HG02759 (cell line): ENCODE measurements around the gene TLE3.

Experiments used
- ATAC-seq: cut with Tn5 transposase; IDR thresholded peaks from one replicate; pipeline ENCODE4 v1.9.1; 2021; ENCODE audit warnings: mild to moderate bottlenecking, moderate library complexity; ENCODE audit not compliant: unreplicated experiment

The TLE3 gene

DNA sequence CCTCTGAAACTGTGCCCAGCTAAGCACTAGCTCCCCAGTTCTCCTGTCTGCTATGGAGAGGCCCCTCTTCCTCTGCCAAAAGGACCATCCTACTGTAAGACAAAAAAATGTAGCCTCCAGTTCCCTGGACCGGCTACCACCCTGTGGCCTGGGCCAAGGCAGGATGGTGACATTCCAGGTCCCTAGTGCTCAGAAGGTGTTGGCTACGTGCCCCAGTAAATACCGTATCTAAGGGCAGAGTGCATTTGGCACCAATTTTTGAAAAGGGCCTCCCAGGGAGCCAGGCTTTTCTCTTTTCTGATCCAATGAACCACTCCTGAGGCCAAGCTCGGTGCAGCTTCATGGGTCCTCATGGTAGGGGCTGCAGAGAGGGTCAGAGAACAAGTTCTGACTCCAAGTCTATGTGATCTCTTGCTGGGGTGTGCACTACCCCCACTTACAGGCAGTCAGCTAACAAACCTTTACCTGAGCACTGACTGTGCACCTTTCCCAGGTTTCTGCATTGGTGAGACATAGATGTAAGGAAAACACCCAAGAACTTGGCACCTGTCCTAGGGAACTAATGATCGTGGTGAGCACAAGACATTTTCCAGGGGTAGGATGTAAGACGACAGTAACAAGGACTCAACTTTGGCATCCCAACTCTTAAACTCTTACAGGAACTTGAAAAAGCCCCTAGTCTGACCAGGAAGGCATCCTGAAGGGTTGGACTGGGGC is 32.6 kb downstream of the TLE3 start:
- no peak for ATAC-seq

DNA sequence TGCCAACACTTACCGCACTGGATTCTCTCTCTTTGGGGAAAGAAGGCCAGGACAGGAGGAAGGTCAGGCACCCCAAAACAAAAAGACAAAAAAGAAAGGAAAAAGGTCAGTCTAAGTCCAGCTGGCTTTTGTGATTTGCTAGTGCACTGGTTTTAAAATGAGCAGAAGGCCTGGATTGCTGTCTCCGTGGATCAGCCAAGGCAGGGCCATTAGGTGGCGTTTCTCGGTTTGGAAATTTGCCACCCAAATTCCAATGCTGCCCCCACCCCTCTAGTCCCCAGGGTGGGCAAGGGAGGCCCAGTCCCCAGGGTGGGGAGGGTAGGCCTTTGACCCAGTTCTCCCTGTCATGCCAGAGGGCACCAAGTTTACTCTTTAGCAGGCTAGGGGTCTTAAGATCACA is 33.3 kb downstream of the TLE3 start:
- no peak for ATAC-seq

DNA sequence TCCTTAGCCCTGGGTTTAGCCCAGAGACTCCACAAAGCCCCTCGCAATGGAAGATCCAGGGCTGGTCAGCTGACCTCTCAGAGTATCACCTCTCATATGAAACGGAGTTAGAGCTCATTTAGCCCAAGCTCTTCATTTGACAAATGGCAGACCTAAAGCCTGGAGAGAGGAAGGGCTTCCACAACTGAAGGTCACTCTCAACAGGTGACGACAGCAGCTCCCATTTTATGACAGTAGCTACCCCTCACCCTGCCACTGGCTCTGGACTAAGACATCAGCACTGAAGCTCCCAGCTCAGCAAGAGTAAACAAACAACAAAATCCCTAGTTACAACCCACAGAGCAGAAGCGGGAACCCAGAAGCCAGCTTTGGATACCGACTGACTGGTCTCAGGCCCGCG is 33.7 kb downstream of the TLE3 start:
- no peak for ATAC-seq

DNA sequence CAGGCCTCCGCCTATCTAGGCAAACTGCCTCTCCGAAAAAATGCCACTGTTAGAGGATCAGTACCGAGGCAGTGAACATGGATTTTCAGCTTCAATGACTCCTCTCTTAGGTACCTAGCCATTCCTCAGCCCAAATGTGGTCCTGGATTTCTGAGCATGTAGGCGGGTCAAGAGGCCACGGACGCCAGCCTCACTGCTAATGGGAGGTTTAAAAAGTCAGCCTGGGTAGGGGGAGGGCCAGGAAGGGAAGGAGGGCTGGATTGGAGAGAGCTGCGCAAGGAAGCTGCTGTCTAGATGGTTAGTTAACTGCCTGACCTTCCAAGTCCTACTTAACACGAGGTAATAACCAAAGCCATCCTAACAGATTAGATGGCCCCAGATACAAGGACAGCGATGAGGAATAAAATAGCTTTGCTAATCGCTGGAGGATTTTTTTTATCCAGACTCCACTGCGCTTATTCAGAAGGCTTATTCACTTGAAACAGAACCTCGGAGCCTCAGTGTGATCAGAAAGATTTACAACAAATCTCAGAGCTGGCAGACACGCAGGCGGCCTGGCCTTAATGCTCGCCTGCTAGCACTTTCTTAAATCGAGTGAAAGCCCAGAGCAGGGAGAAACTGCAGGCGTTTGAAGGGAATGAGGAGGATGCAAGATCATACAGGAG is 34.3 kb downstream of the TLE3 start:
- no peak for ATAC-seq

DNA sequence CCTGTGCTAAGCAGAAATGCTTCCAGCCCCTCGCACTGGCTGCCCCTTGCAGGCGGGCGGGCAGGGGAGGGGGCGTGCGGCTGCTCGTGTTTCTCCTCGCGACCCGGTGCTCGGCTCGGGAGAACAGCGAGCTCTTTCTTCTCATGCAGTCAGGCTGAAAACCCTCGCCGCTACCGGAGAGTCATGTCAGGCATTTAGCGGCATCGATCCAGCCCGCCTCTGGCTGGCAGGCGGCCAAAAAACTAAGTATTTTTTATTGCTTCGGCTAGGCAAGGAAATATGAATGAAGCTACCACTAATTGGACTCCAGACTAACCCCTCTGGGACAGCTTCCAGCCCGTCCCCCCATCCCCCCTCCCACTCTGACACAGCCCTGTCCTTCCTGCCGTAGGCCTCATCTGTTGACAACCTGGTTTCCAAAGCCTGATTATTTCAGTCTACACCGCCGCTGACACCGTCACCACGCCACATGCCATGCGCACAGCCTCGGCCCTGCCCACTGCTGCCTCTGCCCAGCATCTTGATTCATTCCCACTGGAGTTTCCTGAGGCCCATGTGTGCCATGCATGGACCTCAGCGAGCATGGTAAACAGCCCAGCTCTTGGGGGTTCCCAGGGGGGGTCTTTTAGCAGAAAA is 35.3 kb downstream of the TLE3 start:
- ATAC-seq: no peak

DNA sequence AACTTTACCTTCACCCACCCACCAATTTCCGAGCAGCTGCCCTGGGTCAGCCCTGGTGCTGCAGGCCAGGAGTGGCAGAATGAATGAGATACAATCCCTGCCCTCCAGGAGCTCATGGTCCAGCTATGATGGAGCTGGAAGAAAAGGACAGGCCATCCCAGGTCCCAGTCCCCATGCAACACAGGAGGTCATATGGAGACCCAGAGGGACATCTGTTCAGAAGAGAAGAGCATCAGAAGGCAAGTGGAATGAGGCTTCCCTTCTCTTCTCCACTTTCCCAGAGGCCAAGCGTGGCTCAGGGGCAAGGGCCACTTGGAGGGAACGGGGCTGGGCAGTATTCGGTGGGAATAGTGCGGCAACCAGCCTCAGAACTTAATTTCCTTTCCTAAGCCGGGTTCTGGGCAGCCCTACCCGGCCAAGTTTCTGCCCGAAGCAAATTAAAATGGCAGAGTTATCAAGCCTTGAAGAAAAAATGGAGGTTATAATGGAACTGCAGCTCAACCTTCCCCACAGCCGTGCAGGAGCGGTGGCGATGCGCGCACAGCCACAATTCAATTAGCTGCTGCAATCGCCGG is 35.9 kb downstream of the TLE3 start:
- no peak for ATAC-seq

DNA sequence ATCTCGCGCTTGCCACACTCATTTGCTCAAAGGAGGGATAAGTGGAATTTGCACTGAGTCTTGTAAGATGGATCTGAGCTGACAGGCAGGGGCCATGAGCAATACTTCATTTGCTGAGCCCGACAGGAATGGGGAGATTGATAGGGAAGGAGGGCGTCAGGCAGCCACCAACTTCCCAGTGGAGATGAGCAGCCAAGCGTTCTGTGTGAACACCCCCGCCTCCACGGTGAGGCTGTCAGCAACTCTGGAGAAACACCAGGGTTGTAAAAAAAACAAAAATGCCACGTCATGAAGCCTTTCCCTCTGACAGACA is 36.8 kb downstream of the TLE3 start:
- ATAC-seq: no peak

DNA sequence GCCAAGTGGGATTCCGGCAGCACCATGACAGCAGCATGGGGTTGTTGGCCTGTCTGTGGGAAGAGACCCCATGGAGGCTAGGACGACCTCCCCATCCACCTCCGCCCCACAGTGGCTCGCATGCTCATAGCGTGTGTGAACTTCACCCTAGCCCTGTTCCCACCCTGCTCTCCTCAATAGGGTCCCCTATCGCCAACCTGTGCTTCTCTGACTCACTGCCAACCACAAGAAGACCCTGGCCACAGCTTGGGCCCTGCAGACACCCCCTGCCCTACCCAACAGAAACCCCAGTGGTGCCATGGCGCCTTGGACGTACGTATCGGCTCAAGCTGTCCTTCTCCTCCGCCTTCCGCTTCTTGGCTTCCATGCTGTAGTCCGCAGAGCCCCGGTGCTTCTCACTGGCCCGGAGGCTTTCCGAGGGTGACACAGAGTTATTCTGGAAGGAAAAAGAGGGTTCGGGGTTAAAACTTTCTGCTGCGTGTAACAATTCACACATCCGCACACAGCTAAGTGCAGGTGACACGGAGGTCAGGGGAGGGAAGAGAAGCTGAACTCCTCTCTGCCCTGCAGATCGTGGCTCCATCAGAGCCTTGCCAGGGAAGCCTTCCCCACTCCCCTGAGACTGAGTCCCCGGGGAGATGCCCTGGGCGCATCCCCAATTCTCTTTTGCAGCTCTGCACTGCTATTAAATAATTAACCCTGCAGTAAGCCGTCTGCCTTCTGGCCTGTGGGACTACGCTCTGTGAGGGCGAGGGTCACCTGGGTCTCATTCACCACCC is 37.3 kb downstream of the TLE3 start:
- ATAC-seq: no peak

DNA sequence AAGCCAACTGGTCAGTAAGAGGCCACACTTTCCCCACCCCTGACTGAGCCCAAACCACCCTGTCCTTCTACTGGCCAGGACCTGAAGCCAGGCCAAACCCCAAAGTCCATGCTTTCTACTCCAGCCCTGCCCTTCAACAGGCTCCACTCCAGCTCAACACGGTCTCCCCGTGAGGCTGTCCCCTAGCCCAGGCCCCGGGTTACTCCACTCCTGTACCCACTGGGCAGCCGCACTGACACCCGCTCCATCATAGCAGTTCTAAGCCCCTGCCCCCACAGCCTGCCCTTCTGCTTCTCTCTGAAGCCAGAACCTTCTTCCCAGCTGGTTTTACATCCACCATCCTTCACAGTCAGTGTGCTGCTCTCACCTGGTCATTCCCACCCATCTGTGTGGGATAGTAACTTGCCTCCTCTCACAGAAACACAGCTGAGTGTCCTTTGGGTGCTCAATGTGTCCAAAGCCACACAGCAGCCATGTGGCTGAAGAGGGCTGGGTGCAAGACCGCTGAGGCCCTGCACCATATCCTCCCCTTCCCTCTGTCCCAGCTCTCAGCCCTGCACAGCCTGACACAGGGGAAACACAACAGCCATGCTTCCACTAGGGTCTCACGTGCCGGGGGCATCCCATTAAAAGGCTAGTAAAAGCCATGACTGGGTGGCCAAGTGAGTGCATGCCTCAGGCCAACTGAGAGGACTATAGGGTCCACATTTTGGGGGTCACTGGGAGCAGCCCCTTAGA is 38.1 kb downstream of the TLE3 start:
- ATAC-seq: no peak

DNA sequence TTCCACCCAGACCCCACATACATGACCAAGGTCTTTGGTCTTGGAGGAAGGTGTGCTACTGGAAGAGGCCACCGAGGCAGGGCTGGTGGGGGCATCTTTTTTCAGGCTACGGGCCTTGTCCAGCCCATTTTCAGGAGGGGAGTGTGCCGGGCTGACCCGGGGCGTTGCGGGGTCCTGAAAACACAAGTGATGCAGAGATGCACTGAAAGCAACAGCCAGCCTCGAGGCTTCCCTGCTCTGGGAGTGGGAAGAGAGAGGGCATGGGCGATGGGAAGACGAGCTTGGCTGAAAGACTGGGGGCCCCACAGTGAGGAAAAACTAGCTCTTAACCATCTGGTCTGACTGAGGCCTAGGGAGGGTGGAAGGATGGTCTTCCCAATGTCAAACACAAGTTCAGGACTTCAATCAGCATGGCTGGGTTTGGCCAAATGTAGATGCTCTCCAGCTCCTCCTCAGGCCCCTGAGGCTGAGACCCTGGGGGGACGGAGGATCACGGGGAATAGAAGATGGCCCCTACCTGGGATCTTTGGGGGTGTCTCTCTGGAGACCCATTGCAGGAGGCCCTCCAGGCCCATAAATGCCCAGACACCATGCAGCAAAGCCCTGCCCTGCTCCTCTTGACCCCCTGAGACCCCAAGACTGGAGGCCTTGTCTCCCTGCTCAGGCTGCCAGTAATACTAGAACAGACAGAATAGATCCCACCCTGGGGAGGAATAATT is 38.9 kb downstream of the TLE3 start:
- ATAC-seq: no peak

DNA sequence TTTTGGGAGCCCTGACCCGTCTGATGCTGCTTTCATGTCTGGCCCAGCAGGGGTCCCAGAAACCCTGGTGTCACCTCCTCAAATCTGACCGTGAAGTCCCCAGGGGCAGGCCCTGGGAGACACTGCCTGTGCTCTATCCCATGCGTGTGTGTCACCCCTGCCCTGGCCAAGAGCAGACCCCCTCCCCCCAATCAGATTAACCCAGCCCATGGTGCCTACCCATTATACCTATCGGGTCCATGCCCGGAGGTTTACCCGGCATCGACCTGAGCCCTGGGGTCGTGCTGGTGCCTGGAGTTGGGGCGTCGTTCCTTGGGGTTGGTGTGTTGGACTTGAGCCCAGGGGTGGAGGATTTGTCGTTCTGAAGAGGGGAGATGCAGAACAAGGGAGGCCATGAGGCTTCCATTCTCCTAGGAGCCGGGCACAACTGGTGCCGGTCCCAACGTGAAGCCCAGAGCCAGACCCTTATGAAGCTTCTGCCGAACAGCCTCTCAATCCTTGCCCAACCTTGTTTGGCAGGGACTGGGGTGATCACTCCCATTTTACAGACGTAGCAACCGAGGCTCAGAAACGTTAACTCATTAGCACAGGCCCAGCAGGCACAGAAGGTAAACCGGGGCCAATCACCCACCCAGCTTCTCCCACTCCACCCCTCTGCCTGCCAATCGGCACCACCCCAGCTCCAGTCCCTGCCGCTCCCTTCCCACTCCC is 39.6 kb downstream of the TLE3 start:
- no peak for ATAC-seq

DNA sequence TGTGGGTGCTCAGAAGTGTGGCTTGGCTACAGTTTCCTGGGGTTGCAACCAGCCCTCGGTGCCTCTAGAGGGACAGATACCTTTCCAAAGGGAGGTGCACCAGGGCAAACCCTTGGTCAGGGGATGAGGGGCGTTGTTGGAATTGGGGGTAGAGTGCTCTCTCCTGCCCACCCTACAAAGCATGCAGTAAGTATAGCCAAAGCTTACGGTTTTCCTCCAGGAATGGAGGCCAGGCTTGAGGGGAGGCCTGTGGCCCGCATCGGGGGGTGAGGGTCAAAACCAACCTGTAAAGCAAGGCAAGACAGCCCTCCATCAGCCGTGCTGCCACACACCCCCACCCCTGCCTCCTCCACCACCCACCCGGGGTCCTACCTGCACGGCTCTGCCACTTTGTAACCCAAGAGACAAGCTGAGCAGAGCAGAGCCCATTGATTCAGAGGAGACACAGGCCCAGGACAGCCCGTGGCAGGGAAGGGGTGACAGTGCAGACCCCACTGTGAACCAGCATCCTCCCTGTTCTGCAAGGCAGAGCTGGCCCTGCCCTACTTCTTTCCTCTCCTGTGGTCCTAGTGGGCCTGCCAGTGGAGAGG is 41.5 kb downstream of the TLE3 start:
- no peak for ATAC-seq

DNA sequence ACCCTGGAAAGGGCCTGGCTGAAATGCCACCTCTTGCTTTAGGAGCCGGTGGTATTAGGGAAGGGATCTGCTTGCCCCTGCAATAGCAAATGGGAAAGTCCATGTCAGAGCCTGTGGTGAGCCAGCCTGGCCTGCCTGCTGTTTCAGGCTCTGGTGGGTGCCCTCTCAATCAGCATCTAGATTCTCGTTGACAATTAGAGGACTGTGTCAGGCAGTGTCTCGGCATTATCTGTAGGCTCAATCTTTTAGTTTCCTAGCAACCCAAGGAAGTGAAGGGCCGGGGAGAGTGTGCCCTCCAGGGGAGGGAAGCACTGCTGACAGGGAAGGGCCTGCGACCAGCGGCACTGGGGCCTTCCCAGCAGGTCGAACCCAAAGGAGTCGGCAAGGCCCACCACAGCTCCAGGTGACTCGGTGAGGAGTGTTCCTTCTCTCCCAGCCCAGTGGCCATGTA is 42.1 kb downstream of the TLE3 start:
- ATAC-seq: no peak

DNA sequence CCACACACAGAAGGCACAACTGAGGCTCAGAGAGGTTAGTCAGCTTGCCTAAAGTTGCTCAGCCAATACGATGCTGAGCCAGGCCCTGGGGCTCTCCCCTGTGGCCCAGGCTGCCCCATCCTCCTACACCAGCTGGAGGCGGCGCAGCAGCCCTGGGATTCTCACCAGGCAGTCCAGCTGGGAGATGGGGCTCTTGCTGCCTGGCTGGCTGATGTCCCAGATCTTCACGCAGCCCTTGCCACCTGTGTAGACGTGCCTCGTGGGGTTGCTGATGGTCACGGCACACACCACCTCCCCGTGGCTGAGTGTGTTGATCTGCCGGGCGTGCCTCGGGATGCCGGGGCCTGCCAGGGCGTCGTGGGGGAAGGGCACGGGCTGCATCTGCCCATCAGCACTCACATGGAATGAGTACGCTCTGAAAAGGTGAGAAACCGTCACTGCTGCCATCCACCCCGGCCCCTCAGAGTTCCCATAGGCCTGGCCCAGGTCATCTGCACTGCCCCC is 42.8 kb downstream of the TLE3 start:
- no peak for ATAC-seq

DNA sequence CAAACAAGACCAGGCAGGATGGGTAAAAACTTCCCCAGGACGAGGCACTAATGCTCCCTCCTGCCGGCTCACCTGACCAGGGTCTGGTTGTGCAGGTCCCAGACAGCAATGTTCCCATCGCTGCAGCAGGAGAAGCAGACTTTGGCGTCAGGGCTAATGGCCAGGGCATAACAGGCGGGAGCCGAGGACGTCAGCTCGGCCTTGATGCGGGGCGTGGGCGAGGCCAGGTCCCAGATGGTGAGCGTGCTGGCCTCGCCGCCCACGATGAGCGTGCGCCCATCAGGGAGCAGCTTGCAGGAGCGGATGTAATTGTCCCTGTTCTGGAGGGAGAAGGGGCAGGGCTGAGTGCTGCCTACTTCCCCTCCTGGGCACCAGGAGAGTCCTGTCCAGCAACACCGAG is 43.4 kb downstream of the TLE3 start:
- no peak for ATAC-seq

DNA sequence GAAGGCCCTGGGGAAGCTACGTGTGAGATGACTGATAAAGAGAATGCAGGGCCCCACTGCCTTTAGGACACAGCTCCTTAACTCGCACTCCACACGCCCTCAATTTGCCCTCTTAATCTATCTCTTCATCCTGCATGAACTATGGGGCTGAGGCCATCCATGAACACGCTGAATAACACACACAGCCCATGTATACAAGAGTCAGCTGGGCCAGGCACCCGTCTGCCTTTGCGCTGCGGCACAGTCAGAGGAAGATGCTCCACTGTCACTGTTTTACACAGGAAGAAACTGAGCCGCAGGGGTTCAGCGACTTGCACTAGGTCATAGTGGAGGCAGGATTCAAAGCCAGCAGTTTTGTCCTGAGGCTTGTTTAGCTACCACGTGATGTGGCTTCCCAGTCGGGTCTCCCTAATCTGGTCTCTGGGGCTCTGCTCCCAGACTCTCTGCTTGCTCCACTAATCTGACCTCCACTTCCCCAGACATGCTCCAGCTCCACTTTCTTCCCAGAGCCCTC is 43.9 kb downstream of the TLE3 start:
- ATAC-seq: no peak

DNA sequence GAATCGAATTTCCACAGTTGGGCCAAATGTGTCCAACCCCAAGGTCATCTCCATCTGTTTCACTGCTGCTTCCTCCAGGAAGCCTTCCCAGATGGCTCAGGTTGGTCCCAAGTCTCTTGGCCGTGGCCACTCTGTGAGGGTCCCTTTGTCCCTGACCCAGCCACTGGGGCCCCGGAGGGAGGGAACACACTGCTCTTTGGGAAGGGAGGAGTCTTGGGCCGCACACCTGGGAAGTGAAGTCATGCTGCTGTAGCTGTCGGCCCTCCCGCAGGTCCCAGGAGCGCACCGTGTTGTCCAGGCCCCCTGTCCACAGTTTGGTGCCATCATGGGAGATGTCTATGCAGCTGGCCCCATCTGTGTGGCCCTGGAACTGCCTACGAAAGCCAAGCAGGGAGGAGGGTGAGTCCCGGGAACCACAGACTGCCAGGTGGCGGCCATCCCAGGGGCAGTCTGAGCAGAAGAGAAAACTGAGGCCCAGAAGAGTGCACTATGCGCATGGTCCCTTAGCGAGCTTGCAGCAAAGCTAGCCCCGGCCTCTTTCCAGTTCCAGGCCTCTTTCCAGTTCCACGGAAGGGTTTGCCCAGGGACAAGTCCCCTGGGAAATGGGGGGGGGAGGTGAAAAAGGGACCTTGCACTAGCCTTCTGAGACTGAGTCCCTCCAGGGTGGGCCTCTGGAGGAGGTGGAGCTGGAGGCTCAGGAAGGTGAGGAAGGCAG is 44.6 kb downstream of the TLE3 start:
- no peak for ATAC-seq
